ENCODE results near the gene RPL13. TPM values are rescaled to one million over a fixed set of nuclear protein-coding genes. Genes with fewer than 3 reads are reported as not detected.

RPL13 gene
- total and polyA plus RNA-seq, 9 of the 15 experiments (the other 6 are each of a cell fraction or from before 2014, with no cell fraction given) = 227 to 6,042 (median 1,633) TPM

GRCh38 chr16:89561884-89562599 is 1.6 kb downstream of the RPL13 start (continued):
- TF ChIP-seq NELFE (IDR thresholded peaks at IDR 0.05; ENCODE audit: insufficient read depth, insufficient read length) (no peak), KLF10 (CRISPR knock-in tag; IDR thresholded peaks at IDR 0.05) (no peak), ID3 (CRISPR knock-in tag; IDR thresholded peaks at IDR 0.05) (no peak), ID3 (tag; IDR thresholded peaks at IDR 0.05) (no peak), MXI1 (IDR thresholded peaks at IDR 0.05; ENCODE audit: low read depth, low read length) (peak; percentile 16; the same call in 1 of the 2 replicates), PBX2 (CRISPR knock-in tag; IDR thresholded peaks at IDR 0.05; ENCODE audit: low read depth) (no peak), PBX2 (tag; conservative IDR thresholded peaks at IDR 0.05; ENCODE audit: low read depth) (no peak), TSHZ1 (CRISPR knock-in tag; IDR thresholded peaks at IDR 0.05) (no peak)
